ENCODE data around the gene ATF4.
"Not testable (repeated sequence)": the region's sequence is repeated elsewhere in the genome, so short reads cannot be mapped to it uniquely, and the experiment has no call there.

The ATF4 gene

DNA sequence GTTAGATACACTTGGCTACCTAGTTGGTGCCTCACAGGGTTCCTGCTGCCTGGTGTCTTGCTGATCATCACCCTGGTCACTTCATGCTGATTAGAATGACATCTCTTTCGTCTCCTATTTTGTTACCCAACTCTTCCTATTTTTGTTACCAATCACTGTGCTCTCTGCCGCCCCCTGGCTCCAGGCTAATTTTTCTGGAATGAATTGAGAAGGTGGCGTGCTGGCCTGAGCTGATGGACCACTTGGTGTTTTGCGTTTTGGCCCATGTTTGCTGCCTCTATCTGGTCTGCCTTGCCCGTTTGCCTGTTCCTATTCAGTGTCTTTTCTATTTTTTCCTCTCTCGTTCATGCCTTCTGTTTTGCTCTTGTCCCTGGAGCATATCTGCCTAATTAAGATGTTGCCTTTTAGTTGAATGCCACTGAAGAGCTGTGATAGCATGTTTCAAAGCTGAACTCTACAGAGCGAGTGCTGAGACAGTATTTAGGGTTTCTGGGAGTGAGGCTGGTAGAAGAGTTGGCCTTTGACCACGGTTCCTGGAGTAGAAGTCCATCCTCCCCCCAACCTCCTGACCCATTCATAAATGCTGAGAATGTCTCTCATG is 5.9 kb upstream of the ATF4 start:
- DNase-seq = peak; percentile 58

DNA sequence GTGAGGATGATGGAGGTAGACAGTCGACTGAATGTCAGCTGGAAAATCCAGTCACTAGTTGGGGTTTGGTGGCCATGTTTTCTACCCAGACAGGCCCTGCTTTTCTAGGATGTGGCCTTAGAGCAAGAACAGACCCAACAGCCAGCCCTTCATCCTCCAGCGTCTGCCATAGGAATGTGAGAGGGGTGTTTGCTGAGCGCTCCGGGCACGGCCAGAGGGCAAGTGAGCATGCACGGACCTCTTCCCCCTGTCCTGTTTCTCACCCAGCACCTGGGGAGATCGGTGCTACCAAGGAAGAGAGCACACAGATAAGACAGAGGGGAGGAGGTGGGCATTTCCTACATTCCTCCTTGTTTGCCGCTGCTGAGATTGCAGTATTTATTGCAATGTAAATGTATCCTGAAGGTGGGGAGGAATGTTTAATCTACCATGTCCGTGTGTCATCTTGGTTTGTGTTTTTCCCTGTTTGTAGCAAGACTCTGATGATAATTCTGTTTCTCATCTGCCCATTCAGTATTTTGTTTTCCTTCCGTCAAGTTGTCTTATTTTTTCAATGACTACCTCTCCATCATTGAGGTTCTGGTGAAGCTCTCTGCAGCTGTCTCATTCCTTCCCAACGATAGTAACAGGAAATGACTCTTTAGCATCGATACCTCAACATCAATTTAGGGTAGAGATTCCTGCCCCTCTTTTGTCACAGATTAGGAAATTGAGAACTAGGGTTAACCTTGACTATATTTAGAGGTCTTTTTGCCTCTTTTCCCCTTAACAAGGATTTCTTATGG is 4.9 kb upstream of the ATF4 start:
- no peak for DNase-seq

DNA sequence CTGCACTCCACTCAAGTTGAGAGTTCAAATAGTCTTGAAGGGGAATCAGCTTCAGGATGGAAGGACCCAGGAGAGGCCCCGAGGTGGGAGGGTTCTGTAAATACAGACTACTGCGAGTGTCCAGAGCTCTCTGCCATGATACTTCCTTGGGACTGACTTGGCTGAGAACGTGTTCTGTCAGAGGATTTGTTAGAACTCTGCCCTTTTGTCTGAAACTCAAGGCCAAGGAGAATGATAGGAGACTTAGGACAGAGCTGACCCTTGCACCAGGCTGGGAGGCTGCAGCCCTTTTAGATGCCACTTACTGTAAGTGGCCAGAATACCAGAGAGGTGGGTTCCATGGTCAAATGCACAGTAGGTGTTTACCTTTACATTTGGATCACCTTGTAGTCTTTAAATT is 2.9 kb upstream of the ATF4 start:
- no peak for DNase-seq

DNA sequence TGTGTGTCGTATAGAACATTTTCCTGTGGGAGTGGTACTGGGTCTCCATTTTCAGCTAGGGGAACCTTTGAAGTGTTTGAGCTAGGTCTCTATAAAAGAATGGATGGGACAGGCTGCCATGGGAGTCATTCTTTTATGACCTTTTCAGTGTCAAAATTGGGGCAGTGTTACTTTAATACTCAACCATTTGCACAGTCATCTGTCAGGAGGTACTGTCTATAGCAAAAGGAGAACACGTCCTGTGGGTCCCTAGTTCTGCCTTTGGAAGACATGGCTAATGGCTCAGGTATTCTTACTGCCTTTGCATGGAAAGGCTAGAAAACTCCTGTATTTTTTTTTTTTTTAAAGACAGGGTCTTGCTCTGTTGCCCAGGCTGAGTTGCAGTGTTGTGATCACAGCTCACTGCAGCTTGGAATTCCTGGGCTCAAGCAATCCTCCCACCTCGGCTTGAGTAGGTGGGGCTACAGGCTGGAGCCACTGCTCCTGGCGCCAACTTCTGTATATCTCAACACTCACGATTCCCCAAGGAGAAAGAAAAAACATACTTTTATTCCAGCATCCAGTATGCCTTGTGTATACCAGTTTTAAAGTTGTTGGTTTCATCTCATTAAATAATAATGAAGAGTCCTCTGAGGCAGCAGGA is 2.1 kb upstream of the ATF4 start:
- DNase-seq = no peak

DNA sequence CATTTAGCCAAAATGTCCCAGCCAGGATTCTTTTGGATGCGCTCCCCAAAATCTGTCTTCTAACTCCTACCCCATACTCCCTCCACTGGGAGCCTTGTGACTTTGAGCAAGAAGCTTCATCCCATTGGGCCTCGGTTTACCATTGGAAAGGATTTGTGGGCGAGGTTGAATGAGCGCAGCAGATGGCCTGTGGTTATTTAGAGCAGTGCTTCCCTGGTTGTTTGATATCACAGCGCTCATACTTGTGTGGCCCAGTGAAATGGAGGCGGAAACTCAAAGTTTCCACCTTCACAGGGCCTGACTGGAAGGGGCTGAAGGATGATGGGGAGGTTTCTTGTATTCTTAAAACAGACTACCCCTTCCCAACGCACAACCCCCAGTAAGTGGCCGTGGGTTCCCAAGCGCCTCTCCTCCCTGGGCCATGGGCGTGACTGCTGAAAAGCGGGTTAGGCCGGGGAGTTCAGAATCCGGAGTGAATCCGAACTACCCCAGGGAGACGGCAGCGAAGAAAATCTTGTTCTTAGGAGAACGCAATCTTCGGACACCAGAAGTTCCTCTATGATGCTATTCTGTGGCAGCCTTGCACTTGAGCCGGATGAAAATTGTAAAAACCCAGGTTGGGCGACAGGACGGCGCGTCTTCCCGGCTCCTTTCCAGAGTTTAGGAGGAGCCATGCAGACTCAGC is 1.2 kb upstream of the ATF4 start:
- DNase-seq = no peak

DNA sequence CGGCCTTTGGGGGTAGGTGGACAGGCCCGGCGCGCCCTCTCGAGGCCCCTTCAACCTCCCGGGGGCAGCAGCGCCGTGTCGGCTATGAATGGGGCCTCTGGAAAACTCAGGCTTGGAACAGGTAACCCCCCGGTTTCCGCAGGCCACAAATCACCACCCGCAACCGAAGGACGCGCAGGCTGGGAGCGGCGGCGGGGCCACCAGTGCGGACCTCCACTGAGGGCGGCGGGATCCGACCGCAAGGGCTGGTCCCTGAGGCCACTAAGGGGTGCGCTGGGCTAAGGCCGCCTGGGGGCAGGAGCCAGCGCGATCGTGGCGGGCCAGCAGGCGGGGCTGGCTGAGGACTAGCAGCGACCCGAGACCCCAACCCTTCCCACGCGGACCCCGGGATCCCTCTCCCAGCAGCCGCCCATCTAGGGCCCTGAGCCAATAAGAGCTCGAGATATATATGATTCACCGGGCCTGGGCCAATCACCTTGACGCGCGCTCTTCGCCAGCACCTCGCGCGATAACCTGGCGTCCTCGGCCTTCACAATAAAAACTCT is 609 bp upstream of the ATF4 start:
- DNase-seq = peak; percentile 95

DNA sequence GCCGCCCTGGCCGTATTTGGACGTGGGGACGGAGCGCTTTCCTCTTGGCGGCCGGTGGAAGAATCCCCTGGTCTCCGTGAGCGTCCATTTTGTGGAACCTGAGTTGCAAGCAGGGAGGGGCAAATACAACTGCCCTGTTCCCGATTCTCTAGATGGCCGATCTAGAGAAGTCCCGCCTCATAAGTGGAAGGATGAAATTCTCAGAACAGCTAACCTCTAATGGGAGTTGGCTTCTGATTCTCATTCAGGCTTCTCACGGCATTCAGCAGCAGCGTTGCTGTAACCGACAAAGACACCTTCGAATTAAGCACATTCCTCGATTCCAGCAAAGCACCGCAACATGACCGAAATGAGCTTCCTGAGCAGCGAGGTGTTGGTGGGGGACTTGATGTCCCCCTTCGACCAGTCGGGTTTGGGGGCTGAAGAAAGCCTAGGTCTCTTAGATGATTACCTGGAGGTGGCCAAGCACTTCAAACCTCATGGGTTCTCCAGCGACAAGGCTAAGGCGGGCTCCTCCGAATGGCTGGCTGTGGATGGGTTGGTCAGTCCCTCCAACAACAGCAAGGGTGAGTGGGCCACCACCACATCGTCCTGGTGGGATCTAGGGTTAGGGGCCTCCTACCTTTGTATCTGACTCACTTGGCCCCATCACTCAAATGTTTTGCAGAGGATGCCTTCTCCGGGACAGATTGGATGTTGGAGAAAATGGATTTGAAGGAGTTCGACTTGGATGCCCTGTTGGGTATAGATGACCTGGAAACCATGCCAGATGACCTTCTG is 934 bp downstream of the ATF4 start:
- not testable (repeated sequence) for DNase-seq

DNA sequence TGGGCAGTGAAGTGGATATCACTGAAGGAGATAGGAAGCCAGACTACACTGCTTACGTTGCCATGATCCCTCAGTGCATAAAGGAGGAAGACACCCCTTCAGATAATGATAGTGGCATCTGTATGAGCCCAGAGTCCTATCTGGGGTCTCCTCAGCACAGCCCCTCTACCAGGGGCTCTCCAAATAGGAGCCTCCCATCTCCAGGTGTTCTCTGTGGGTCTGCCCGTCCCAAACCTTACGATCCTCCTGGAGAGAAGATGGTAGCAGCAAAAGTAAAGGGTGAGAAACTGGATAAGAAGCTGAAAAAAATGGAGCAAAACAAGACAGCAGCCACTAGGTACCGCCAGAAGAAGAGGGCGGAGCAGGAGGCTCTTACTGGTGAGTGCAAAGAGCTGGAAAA is 1.7 kb downstream of the ATF4 start:
- DNase-seq = not testable (repeated sequence)

DNA sequence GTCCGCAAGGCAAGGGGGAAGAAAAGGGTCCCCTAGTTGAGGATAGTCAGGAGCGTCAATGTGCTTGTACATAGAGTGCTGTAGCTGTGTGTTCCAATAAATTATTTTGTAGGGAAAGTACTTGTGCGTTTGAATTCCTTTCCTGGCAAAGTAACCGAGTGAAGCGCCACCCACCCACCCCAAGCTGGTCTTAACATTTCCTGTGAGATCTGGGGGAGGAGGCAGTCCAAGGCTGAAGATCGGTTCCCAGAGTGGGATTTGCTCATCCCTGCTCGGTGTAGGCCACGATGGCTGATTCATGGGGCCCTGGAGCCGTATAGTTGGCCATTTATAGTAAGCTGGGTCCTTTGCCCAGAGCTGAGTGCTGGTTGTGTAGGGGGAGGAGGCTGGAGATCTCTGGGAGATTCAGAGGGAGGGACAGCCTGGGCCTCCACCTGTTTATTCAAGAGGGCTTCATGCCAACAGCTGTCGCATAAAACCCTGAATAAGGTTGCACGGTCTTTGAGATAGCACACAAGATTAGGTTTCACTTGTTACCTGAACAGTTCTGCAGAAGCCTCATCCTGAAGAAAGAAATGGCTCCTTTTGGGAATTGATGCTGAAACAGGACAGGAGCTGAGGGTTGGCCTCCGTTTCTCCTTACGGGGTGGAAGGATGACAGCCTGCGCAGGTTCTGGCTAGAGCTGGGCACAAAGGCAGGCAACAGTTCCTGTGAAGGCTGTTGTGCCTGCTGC is 2.4 kb downstream of the ATF4 start:
- DNase-seq = no peak

DNA sequence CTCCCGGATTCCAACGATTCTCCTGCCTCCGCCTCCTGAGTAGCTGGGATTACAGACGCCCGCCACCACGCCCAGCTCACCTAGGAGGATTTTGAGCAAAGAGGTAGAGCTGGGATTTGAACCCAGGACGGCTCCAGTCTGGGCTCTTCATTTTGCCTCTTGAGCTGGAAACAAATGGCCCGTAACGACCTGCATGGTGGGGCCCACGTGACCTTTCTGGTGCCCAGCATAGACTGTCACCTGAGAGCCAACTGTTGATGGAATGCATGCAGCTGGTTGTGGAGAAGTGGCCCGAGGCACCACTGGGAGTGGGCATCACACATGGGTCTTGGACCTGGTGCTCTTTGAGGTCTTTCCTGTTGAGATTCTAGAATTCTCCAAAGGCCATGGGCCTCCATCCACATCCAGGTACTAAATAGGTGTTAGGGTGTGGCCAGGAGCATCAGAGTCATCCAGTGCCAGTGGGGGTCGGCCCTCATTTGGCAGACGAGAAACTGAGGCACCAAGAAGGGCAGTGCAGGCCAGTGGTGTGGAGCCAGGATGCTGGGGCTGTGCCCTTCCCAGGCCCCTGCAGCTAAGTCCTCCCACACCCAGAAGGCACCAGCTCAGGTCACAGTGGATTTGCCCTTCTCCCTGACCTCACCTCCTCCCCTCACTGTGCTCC is 3.9 kb downstream of the ATF4 start:
- no peak for DNase-seq

DNA sequence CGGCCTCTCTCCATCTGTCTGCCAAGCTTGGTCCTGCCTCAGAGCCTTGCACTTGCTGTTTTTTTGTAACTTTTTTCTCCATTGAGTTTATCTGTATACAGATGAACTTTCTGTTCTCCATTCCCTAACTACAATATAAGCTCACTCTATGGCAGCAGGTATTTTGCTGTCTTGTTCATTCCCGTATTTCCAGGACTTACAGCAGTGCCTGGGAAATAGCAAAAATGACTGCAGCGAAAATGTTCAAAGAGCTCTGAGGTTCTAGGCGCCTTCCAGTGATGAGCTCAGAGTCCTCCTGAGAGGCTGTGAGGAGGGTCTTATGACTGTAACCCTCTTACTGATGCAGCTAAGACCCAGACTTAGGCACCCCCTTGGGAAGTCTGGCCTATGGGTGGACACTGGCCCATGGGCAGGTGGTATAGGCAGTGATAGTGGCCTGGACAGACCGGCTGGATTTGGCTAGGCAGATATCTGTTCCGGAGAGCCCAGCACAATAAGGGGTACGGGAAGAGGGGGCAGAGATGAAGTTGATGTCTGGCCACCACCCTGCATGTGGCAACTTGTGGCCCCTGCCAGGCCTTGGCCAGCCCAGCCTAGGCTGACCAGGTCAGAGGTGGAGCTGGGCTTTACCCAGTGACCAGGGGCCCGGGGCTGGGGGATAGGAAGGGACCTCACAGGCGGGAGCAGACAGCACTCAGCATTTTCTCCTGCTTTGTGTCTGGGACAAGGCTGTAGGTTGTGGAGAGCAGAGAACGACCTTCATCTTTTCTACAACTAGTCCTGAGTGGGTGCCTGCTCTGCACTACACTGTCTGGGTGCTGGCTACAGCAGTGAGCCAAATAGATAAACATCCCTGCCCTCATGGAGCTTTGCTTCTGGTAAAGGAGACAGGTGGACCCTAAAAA is 4.6 kb downstream of the ATF4 start:
- no peak for DNase-seq

DNA sequence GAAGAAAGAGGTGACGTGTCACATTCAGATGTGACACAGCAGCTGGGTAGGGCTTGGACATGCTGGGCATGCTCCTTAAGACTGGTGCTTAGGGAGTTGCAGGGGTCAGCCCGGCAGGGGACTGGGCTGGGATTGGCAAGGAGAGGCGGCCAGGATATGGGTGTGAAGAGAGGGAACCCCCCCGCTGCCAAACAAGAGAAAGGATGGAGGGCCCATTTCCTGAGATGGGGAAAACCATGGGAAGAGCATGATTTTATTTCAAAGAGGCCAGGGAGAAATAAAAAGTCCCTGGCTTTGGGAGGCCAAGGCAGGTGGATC is 5.3 kb downstream of the ATF4 start:
- no peak for DNase-seq

DNA sequence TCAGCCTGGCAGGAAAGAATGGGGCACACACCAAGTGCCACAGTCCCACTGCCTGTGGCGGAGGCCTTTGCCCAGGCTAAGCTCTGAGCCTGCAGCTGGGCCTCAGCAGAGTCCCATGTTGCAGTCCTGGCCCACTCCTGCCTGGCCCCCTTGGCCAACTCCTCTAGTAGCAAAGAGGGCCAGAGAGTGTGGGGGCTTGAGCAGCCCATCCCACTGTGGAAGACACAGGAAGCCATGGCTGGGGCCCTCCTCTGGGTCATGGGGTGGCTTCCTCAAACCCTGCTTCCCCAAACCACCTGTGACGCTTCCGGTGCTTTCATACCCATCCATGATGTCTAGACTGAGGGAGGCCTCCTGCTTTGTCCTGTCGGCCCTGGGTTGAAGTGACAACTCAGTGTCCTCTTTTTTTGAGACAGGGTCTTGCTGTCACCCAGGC is 6.4 kb downstream of the ATF4 start:
- no peak for DNase-seq

DNA sequence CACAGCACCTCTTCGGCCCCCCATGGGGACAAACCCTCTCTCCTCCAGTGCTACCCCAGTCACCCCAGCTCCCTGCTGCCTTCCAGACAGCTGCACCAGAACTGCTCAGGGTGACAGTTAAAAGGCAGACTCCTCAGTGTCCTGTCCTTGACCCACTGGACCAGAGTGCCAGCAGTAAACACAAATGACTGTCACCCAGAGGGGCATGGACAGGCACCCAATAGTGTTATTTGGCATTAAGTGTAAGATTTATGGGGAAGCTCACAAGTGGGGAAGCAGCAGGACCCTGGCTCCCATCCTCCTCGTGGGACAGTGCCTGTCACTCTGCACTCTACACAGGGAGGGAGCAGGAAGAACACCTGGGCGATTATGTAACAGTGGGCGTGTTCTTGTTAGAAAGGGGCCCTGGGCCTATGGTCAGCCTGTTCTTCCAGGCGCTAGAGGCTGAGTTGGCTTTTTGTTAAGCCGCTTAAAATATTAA is 7.2 kb downstream of the ATF4 start:
- no peak for DNase-seq

DNA sequence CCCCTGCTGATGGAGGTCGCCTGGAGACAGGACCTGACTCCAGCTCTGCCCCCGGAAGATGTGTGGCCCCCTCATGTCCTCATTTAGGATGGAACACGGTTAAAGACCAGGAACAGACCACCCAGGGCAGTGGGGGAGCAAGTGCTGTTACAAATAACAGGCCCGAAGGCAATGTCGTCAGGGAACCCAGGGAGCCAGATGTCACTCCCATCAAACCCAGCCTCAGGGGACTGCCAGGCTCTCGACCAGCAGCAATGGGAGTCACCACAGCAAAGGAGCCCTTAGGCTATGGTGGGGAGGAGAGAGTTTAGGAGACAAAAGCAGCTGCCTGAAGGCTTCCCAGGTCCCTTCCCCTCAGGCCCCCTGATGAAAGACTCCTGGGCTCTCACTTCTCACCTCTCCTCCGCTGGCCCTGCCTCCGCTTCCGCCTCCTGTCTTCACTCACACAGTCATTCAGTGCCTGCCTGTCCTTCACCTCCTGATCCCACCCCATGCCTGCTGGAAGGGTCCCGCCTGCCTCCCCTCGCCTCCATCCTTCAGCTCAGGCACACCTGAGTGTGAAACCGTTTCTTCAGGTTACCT is 7.8 kb downstream of the ATF4 start:
- no peak for DNase-seq

DNA sequence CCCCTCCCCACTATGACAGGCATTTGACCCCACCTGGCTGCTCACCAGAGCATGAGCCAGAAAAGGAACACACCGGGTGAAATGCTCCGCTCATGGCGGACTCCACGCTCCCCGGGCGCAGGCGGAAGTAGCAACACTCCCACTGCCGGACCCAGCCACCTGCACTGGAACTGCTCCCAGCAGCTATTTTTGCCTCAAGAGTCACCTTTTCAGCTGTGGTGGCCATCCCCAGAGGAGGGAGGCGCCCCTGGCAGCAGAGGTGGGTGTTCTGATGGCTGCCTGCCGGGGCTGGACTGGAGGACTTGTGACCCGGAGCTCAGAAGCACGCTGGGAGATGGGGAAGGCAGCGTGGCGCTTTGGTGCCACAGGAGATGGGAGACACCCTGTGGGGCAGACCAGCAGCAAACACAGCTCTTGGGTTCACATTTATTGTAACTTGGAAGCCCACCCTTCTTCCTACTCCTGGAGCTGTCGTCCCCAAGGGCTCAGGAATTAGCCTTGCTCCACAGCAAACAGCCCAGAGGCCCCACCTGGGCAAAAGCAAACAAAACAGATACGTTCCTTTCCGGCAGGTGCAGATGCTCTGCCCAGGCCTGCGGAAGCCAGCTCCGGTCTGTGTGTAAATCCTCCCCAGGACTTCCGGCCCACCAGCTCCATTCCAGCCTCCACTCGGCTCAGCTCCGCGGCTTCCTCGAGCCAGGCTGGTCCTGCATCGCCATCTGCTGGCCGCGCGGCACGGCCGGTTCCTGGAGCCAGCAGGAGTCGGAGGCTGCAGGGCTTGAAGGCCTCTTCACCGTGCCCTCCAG is 8.5 kb downstream of the ATF4 start:
- DNase-seq = peak; percentile 86

DNA sequence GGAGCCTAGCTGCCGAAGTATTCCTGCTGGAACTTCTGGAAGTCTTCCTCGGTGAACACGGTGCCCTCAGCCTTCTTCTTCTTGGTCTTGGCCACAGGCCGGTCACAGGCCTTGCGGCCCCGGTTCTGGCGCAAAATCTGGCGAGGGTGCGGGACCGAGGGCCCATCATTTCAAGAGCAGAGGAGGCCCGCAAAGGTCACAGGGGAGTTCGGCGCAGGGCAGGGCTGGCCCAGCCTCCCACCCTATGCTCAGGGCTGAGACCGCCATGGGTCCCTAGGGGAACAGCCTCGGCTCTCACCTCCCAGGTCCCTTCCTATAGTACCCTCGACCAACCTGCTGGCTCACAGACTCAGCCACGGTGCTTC is 9.1 kb downstream of the ATF4 start:
- no peak for DNase-seq

DNA sequence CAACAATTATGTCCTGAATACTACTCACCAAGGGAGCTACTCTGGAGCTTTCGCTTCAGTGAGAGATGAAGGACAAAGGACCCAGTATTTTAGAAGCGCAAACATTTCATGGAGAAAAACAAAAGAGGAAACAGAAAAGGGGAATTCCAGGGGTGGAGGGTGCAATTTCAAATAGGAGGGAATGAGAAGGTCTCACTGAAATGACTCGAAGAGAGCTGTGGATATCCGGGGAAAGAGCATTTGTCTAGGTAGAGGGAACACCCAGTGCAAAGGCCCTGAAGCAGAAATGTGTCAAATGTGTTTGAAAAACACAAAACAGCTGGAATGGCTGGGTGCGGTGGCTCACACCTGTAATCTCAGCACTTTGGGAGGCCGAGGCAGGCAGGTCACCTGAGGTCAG is 9.8 kb downstream of the ATF4 start:
- no peak for DNase-seq
